H1 (cell line): Measurements from ENCODE around the gene GALR1. TPM values are rescaled to one million over a fixed set of nuclear protein-coding genes. Genes with fewer than 3 reads are reported as not detected.

Experiments
- ATF2 ChIP-seq: IDR thresholded peaks from 2 replicates; pipeline ENCODE4 v1.6.1; 2012; ENCODE audit warnings: low read length, inconsistent platforms
- polyA plus RNA-seq, 7 experiments: library from polyadenylated mRNA; depleted of rRNA in 3 of 7; stranded (reverse) in 5 of 7; unstranded in 2 of 7; fragments of >200 nt in 5 of 7; fragments of 200-250 nt in 2 of 7; gene quantifications; 1 replicate in 5 of 7; 2 replicates in 1 of 7; 4 replicates in 1 of 7; pipeline versions ENCODE4 v1.2.1 to v1.2.3, GENCODE V29; 2011 to 2013; ENCODE audit warnings: missing spikeins in 2 of 7, mixed read lengths in 2 of 7
- total RNA-seq: library from RNA; stranded (reverse); fragmentation: NEBNext Ultra II Directional; extraction: Animal tissue kit (Norgen Biotek cat#: 25700); gene quantifications from 2 replicates; pipeline ENCODE4 v1.2.1, GENCODE V29; 2021

Gene GALR1
- total and polyA plus RNA-seq, 2 of the 8 experiments (the other 6 are each of a cell fraction or from before 2014, with no cell fraction given): 0.09 to 1.6 TPM

DNA sequence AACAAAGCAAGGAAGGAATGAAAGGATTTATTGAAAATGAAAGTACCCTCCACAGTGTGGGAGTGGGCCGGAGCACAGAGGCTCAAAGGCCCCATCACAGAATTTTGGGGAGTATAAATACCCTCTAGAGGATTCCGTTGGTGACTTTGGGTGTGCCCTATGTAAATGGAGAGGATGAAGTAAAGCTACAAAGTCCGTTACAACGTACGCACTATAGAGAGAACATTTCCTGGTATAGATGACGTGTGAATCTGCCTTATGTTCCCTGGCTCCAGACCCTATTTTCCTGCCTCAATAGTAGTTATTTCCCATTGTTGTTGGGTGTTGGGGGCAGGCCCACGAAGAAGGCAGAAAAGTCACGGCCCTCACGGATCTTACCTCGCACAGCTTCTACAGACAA, 65.3 kb downstream of the GALR1 start (continued):
- no peak for TF ChIP-seq ATF2
